Subcutaneous abdominal adipose tissue (tissue), 5 donors: ENCODE results near the gene CACNA1I.

Source experiments
- H3K27ac ChIP-seq: one replicate; pipeline ENCODE4 v1.7.0; 2013; ENCODE audit warnings: low read depth, mild to moderate bottlenecking, inconsistent platforms, low read length, moderate library complexity
- H3K27me3 ChIP-seq, 5 donors: one replicate each; pipeline ENCODE4 v1.7.0; 2013; ENCODE audit warnings: low read length in 5 of 5, inconsistent platforms in 1 of 5; ENCODE audit not compliant: control insufficient read depth in 5 of 5, insufficient read depth in 4 of 5
- H3K36me3 ChIP-seq, 5 donors: one replicate each; pipeline ENCODE4 v1.7.0; 2013; ENCODE audit warnings: low read length in 5 of 5; ENCODE audit not compliant: control insufficient read depth in 5 of 5, insufficient read depth in 5 of 5
- H3K4me1 ChIP-seq, 5 donors: one replicate each; pipeline ENCODE4 v1.7.0; 2013; ENCODE audit warnings: low read length in 5 of 5, mild to moderate bottlenecking in 3 of 5, moderate library complexity in 1 of 5; ENCODE audit not compliant: control insufficient read depth in 5 of 5, insufficient read depth in 5 of 5
- H3K4me3 ChIP-seq, 5 donors: one replicate each; pipeline ENCODE4 v1.7.0; 2013; ENCODE audit warnings: low read length in 5 of 5, low read depth in 1 of 5
- H3K9ac ChIP-seq, 5 donors: one replicate each; pipeline ENCODE4 v1.7.0; 2013; ENCODE audit warnings: low read length in 5 of 5, mild to moderate bottlenecking in 4 of 5, moderate library complexity in 3 of 5
- H3K9me3 ChIP-seq, 5 donors: one replicate each; pipeline ENCODE4 v1.7.0; 2013; ENCODE audit warnings: low read length in 5 of 5; ENCODE audit not compliant: control insufficient read depth in 5 of 5
- donor health status: healthy.
- donor health status: healthy.
- donor health status: healthy.
- donor health status: healthy.
- donor health status: healthy.

Gene CACNA1I

DNA sequence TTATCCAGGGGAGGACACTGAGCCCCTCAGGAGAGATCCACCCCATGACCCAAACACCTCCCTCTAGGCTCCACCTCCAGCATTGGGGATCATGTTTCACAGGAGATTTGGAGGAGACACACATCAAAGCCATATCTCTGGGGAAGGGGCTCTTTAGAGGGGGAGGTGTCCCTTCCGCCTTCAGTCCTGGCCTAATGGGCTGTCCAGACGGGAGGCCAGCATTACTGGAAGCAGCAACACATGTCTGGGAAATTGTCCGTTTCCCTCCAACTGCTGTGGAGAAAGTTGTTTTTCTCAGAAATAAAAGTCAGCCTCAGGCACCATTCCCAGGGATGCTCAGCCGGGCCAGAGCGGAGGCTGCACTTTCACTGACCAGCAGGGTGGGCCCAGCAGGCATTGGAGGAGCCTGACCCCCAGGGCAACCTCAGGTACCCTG is 9.5 kb downstream of the CACNA1I start:
- Histone ChIP-seq H3K27me3 (peaks cover 0 to 26% (median 16%) of the 10 kb centered on the region in 5 donors), H3K9me3 (no peaks in the 10 kb centered on the region), H3K27ac (no peak overlapping the region), H3K4me3 (no peak overlapping the region), H3K9ac (no peak overlapping the region), H3K4me1 (no peaks in the 10 kb centered on the region), H3K36me3 (no peaks in the 10 kb centered on the region)

DNA sequence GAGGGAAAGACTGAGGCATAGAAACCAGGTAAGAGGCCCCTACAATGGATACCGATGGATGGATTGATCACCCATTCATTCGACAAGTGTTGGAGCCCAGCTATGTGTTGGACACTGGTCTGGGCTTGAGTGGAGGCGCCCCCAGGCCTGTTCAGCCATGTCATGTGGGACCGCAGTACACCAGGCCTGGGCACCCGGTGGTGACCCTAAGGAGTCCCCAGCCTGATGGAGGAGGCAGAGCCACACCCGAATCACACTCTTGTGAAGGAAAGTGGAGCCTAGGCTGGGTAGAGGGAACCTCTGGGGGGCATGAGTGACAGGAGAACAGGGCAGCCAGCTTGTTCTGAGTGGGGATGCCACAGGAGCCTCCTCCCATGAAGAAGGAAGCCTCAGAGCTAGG is 10.2 kb downstream of the CACNA1I start:
- H3K9ac ChIP-seq, result no peak overlapping the region
- no peaks in the 10 kb centered on the region for H3K9me3 ChIP-seq
- no peak overlapping the region for H3K27ac ChIP-seq
- H3K4me3 ChIP-seq, result no peak overlapping the region
- no peaks in the 10 kb centered on the region for H3K36me3 ChIP-seq
- H3K27me3 ChIP-seq, result peaks cover 0 to 26% (median 16%) of the 10 kb centered on the region in 5 donors
- H3K4me1 ChIP-seq, result no peaks in the 10 kb centered on the region

DNA sequence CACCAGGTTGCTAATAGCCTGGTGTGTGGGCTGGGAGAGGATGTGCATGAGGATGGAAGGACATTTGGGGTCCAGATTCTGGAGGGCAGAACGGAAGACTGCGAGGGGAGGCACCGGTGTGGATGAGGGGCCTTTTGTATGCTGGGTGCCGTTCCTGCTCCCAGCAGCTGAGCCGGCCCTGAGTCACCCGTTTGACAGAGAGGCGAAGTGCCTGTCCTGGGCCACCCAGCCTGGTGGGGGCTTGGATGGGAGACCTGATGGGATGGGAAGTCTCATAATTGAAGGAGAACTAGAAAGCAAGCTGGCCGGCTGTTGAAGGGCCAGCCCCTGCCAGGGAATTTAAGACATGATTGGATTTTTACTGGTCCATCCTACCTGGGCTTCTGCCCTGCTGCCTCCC is 10.8 kb downstream of the CACNA1I start:
- Histone ChIP-seq H3K9ac (no peak overlapping the region), H3K36me3 (no peaks in the 10 kb centered on the region), H3K27me3 (peaks cover 0 to 26% (median 14%) of the 10 kb centered on the region in 5 donors)

DNA sequence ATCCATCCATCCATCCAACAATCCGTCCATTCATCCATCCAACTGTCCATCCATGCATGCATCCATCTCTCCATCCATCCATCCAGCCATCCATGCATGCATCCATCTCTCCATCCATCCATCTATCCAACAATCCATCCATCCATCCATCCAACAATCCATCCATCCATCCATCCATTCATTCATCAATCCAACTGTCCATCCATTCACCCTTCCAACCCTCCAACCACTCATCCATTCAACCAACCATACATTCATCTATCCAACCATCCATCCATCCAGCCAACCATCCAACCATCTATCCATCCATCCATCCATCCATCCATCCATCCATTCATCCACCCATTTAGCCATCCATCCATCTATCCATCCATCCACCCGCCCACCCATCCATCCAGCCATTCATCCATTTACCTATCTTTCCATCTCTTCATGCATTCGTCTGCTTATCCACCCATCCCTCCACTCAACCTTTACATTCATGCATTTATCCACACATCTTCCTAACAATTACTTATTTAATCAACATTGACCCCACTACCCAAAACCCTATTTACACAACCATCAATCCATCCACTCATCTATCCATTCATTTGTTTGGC is 12.6 kb downstream of the CACNA1I start:
- Histone ChIP-seq H3K36me3 (no peaks in the 10 kb centered on the region), H3K27me3 (peaks cover 0 to 21% (median 12%) of the 10 kb centered on the region in 5 donors), H3K9ac (no peak overlapping the region), H3K4me3 (no peak overlapping the region), H3K27ac (no peak overlapping the region), H3K9me3 (no peaks in the 10 kb centered on the region), H3K4me1 (no peaks in the 10 kb centered on the region)

More for the DNA sequence above, 10.8 kb downstream of the CACNA1I start:
- H3K4me1 ChIP-seq, result no peaks in the 10 kb centered on the region
- no peak overlapping the region for H3K4me3 ChIP-seq
- H3K27ac ChIP-seq, result no peak overlapping the region
- H3K9me3 ChIP-seq, result no peaks in the 10 kb centered on the region

- peaks cover 0 to 31% (median 14%) of the 10 kb centered on the region in 5 donors for H3K27me3 ChIP-seq
- H3K27ac ChIP-seq, result no peak overlapping the region
- peaks cover 0 to 17% (median 14%) of the 10 kb centered on the region in 5 donors for H3K4me1 ChIP-seq
- no peak overlapping the region for H3K9ac ChIP-seq
- no peaks in the 10 kb centered on the region for H3K9me3 ChIP-seq
- H3K4me3 ChIP-seq, result no peak overlapping the region
- H3K36me3 ChIP-seq, result no peaks in the 10 kb centered on the region
Observed at GRCh38 chr22:39589875-39590274, 19.3 kb downstream of the CACNA1I start.

- Histone ChIP-seq H3K9ac (no peak overlapping the region), H3K27ac (no peak overlapping the region), H3K27me3 (peaks cover 8 to 43% (median 16%) of the 10 kb centered on the region in 5 donors), H3K9me3 (no peaks in the 10 kb centered on the region), H3K4me1 (peaks cover 0 to 17% (median 14%) of the 10 kb centered on the region in 5 donors), H3K36me3 (no peaks in the 10 kb centered on the region), H3K4me3 (no peak overlapping the region)
Observed at GRCh38 chr22:39592081-39593065, 21.8 kb downstream of the CACNA1I start.

GRCh38 chr22:39593066-39593930 is 22.7 kb downstream of the CACNA1I start:
- Histone ChIP-seq H3K4me3 (no peak overlapping the region), H3K36me3 (no peaks in the 10 kb centered on the region), H3K9ac (no peak overlapping the region), H3K27me3 (peaks cover 9 to 51% (median 23%) of the 10 kb centered on the region in 5 donors), H3K4me1 (peaks cover 0 to 17% (median 14%) of the 10 kb centered on the region in 5 donors), H3K9me3 (no peaks in the 10 kb centered on the region), H3K27ac (no peak overlapping the region)

DNA sequence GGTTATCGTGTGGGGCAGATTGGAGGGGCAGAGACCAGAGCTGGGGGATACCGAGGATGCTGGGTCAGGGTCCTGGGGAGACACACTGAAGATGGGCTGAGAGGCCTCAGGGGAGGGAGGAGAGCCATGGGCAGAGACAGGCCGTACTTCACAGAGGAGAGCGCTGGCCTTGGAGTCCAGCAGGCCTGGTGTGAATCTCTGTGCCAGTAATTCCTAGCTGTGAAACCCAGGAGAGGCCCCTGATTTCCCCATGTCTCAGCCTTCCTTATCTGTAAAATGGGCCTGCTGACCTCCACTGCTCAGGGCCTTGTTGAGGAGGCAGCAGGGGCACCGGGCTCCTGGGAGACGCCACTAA is 23.4 kb downstream of the CACNA1I start:
- no peak overlapping the region for H3K9ac ChIP-seq
- H3K4me1 ChIP-seq, result peaks cover 0 to 17% (median 14%) of the 10 kb centered on the region in 5 donors
- H3K27ac ChIP-seq, result no peak overlapping the region
- H3K9me3 ChIP-seq, result no peaks in the 10 kb centered on the region
- H3K27me3 ChIP-seq, result peaks cover 13 to 55% (median 25%) of the 10 kb centered on the region in 5 donors
- no peaks in the 10 kb centered on the region for H3K36me3 ChIP-seq
- H3K4me3 ChIP-seq, result no peak overlapping the region

DNA sequence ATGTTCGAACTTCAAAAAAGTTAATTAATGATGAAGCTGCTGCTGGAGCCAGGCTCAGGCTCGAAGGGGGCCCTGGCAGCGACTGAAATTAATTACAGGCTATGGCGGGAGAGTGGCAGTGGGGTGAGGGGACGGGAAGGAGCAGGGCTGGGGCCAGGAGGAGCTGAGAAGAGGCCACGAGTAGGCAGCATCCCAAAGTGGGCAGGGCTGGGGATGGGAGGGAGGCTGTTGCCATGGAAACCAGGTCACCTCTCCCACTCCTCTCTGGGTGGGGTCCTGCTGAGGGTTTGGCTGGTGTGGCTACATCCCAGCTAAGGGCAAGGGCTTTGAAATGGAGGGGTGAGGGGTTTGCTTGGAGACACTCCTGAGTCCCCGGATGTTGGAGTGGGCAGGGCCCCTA is 23.9 kb downstream of the CACNA1I start:
- Histone ChIP-seq H3K4me3 (no peak overlapping the region), H3K27ac (no peak overlapping the region), H3K36me3 (no peaks in the 10 kb centered on the region), H3K9ac (no peak overlapping the region), H3K9me3 (no peaks in the 10 kb centered on the region), H3K4me1 (peaks cover 0 to 17% (median 14%) of the 10 kb centered on the region in 5 donors), H3K27me3 (peaks cover 13 to 52% (median 22%) of the 10 kb centered on the region in 5 donors)
